ENCODE measurements around the gene ERMN. TPM values are rescaled to one million over a fixed set of nuclear protein-coding genes. Genes with fewer than 3 reads are reported as not detected.
A peak's percentile ranks its signal among the peaks of the same experiment; 100 is the strongest.

The ERMN gene
- total and polyA plus RNA-seq, 2 donors (not counting 1 experiment from before 2014, with no cell fraction given): 2.7 to 11.9 TPM

DNA sequence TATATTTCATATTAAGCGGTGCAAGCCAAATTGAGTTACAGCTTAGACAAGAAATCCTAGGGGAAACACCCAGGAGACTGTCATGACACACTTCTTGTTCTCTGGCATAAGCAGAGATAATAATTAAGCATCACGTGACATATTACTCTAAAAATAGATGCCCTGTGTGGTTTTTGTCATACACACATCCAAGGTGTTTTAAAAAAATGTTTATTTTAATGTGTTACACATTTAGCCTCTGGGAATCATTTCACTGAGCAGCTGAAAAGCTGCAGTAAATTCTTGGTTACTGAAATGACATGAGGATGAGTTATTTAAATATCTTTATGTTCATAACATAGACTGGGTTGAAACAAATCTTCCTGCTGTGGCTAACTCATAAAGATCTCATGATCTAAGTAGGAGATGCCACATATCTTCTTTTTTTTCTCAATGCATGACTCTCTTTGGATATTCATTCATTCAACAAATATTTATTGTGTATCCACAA, 38.0 kb upstream of the ERMN start:
- Histone ChIP-seq H3K27ac (ENCODE audit: low read length in 2 of 2) (peak overlapping the region; percentile 9 to 77), H3K4me1 (ENCODE audit: control insufficient read depth in 2 of 2, insufficient read depth in 2 of 2, low read length in 2 of 2) (peaks cover 13 to 22% of the 10 kb centered on the region in 2 donors), H3K27me3 (replicated peaks in 1 of 4; ENCODE audit: control extremely low read depth in 1 of 4, control insufficient read depth in 3 of 4, insufficient read depth in 4 of 4, low read length in 3 of 4) (no peaks in the 10 kb centered on the region), H3K9me3 (ENCODE audit: control extremely low read depth in 1 of 3, control insufficient read depth in 2 of 3, insufficient read depth in 1 of 3, low read length in 2 of 3) (peaks cover 1 to 22% (median 13%) of the 10 kb centered on the region in 3 donors), H3K36me3 (replicated peaks in 1 of 2; ENCODE audit: control extremely low read depth in 1 of 2, control insufficient read depth in 1 of 2, extremely low read depth in 1 of 2, insufficient read depth in 2 of 2, low read length in 1 of 2) (no peaks in the 10 kb centered on the region), H2AFZ (ENCODE audit: insufficient read depth, low read depth, low read length, poor library complexity, severe bottlenecking) (no peak overlapping the region), H3K9ac (ENCODE audit: low read length) (no peak overlapping the region), H4K20me1 (ENCODE audit: control insufficient read depth, insufficient read depth, low read length, poor library complexity, severe bottlenecking) (no peaks in the 10 kb centered on the region), H3K4me2 (replicated peaks; ENCODE audit: low read depth, low read length, poor library complexity, severe bottlenecking) (peak overlapping the region; percentile 56), H3K79me2 (ENCODE audit: control insufficient read depth, insufficient read depth, low read length) (no peaks in the 10 kb centered on the region), H3K4me3 (ENCODE audit: control extremely low read depth in 1 of 5, extremely low read depth in 1 of 5, insufficient read depth in 1 of 5, low read depth in 2 of 5, low read length in 4 of 5) (no peak overlapping the region)
- ChIA-PET POLR2A (no interaction called here), CTCF (interaction anchor here (0.8 to 2.3 kb wide), 5 partner anchors 8 to 129 kb away, joined by 3 to 6 read pairs (median 3); no protein-coding TSS in a partner anchor)
- intact Hi-C loops (cut with micrococcal nuclease): no loop called here
- Mint-ChIP-seq H3K27ac (no peak overlapping the region), H3K4me1 (peaks cover 24% of the 10 kb centered on the region), H3K9me3 (ENCODE audit: insufficient read depth) (peaks cover 8% of the 10 kb centered on the region), H3K4me3 (peak overlapping the region; percentile 32), H3K27me3 (no peaks in the 10 kb centered on the region)
- ATAC-seq (ENCODE audit: low read depth): peak; percentile 24
- no peak for TF ChIP-seq EZH2 (IDR thresholded peaks at IDR 0.05; ENCODE audit: borderline replicate concordance, insufficient read depth, low read depth, low read length, poor library complexity, severe bottlenecking)
- TF ChIP-seq, protein P1, sequence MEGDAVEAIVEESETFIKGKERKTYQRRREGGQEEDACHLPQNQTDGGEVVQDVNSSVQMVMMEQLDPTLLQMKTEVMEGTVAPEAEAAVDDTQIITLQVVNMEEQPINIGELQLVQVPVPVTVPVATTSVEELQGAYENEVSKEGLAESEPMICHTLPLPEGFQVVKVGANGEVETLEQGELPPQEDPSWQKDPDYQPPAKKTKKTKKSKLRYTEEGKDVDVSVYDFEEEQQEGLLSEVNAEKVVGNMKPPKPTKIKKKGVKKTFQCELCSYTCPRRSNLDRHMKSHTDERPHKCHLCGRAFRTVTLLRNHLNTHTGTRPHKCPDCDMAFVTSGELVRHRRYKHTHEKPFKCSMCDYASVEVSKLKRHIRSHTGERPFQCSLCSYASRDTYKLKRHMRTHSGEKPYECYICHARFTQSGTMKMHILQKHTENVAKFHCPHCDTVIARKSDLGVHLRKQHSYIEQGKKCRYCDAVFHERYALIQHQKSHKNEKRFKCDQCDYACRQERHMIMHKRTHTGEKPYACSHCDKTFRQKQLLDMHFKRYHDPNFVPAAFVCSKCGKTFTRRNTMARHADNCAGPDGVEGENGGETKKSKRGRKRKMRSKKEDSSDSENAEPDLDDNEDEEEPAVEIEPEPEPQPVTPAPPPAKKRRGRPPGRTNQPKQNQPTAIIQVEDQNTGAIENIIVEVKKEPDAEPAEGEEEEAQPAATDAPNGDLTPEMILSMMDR (IDR thresholded peaks at IDR 0.05): no peak
- WGBS (ENCODE audit: insufficient coverage): no CpG with 5 or more reads among the region's 2 CpGs
- DNase-seq: peak; percentile 48

DNA sequence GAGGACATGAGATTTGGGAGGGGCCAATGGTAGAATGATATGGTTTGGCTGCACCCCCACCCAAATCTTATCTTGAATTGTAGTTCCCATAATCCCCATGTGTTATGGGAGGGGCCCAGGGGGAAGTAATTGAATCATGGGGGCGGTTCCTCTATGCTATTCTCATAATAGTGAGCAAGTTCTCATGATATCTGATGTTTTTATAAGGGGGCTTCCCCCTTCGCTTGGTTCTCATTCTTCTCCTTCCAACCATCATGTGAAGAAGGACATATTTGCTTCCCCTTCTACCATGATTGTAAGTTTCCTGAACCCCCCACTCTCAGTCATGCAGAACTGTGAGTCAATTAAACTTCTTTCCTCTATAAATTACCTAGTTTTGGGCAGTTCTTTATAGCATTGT, 37.0 kb upstream of the ERMN start:
- Histone ChIP-seq H3K4me3 (ENCODE audit: control extremely low read depth in 1 of 5, extremely low read depth in 1 of 5, insufficient read depth in 1 of 5, low read depth in 2 of 5, low read length in 4 of 5) (no peak overlapping the region), H3K4me2 (replicated peaks; ENCODE audit: low read depth, low read length, poor library complexity, severe bottlenecking) (no peak overlapping the region), H3K4me1 (ENCODE audit: control insufficient read depth in 2 of 2, insufficient read depth in 2 of 2, low read length in 2 of 2) (peaks cover 13 to 22% of the 10 kb centered on the region in 2 donors), H3K27me3 (replicated peaks in 1 of 4; ENCODE audit: control extremely low read depth in 1 of 4, control insufficient read depth in 3 of 4, insufficient read depth in 4 of 4, low read length in 3 of 4) (no peaks in the 10 kb centered on the region), H3K79me2 (ENCODE audit: control insufficient read depth, insufficient read depth, low read length) (no peaks in the 10 kb centered on the region), H3K36me3 (replicated peaks in 1 of 2; ENCODE audit: control extremely low read depth in 1 of 2, control insufficient read depth in 1 of 2, extremely low read depth in 1 of 2, insufficient read depth in 2 of 2, low read length in 1 of 2) (no peaks in the 10 kb centered on the region), H3K9ac (ENCODE audit: low read length) (no peak overlapping the region), H2AFZ (ENCODE audit: insufficient read depth, low read depth, low read length, poor library complexity, severe bottlenecking) (no peak overlapping the region), H3K27ac (ENCODE audit: low read length in 2 of 2) (no peak overlapping the region), H3K9me3 (ENCODE audit: control extremely low read depth in 1 of 3, control insufficient read depth in 2 of 3, insufficient read depth in 1 of 3, low read length in 2 of 3) (peaks cover 1 to 22% (median 13%) of the 10 kb centered on the region in 3 donors), H4K20me1 (ENCODE audit: control insufficient read depth, insufficient read depth, low read length, poor library complexity, severe bottlenecking) (no peaks in the 10 kb centered on the region)
- no peak overlapping the region for H3K27ac Mint-ChIP-seq
- POLR2A ChIA-PET: no interaction called here
- no peak for ATAC-seq (ENCODE audit: low read depth)
- TF ChIP-seq EZH2 (IDR thresholded peaks at IDR 0.05; ENCODE audit: borderline replicate concordance, insufficient read depth, low read depth, low read length, poor library complexity, severe bottlenecking): no peak
- TF ChIP-seq, protein P1 (IDR thresholded peaks at IDR 0.05): no peak
- no peaks in the 10 kb centered on the region for H3K27me3 Mint-ChIP-seq
- H3K4me3 Mint-ChIP-seq: no peak overlapping the region
- CTCF ChIA-PET: interaction anchor here (1.0 kb wide), 1 partner anchor 77 kb away, joined by 3 read pairs; no protein-coding TSS in a partner anchor
- no CpG with 5 or more reads among the region's 2 CpGs for WGBS (ENCODE audit: insufficient coverage)
- intact Hi-C loops (cut with micrococcal nuclease): no loop called here
- DNase-seq: peak; percentile 24
- H3K4me1 Mint-ChIP-seq: peaks cover 24% of the 10 kb centered on the region
- peaks cover 8% of the 10 kb centered on the region for H3K9me3 Mint-ChIP-seq (ENCODE audit: insufficient read depth)
